Pancreas (tissue), 10 donors: ENCODE data around the gene TCF7L1. TPM values are rescaled to one million over a fixed set of nuclear protein-coding genes. Genes with fewer than 3 reads are reported as not detected.
A peak's percentile ranks its signal among the peaks of the same experiment; 100 is the strongest.

Experiments
- ATAC-seq, 4 donors: fragments of 200-7000 bp; cut with Tn5 transposase; one replicate each; pipeline versions ENCODE4 v1.8.0 to v1.9.1; 2020; ENCODE audit warnings: mild to moderate bottlenecking in 4 of 4, moderate library complexity in 4 of 4
- DNase-seq, 6 donors: peaks; one replicate each; pipeline ENCODE4 v3.0.0-alpha.2; 2020
- FAIRE-seq: peaks from 2 replicates; lab custom pipeline; 2012; peaks lifted over from hg19 to GRCh38; lab: Jason Lieb, UNC
- H3K27ac ChIP-seq, 4 donors: fragments of 200-600 bp; sonication (generic); 1 replicate in 3 of 4; 2 replicates in 1 of 4; pipeline versions ENCODE4 v1.5.0 to v1.8.0; 2020
- H3K27me3 ChIP-seq, 4 donors: fragments of 200-600 bp; one replicate each; pipeline ENCODE4 v1.8.0; 2021
- H3K36me3 ChIP-seq, 3 donors: fragments of 200-600 bp; sonication (generic) in 1 of 3; one replicate each; pipeline versions ENCODE4 v1.5.0 to v1.8.0; 2020 to 2021
- H3K4me1 ChIP-seq, 3 donors: fragments of 200-600 bp; one replicate each; pipeline ENCODE4 v1.8.0; 2021
- H3K4me3 ChIP-seq, 4 donors: fragments of 200-600 bp; sonication (generic) in 2 of 4; one replicate each; pipeline versions ENCODE4 v1.5.0 to v1.8.0; 2020 to 2021
- H3K9me3 ChIP-seq, 4 donors: fragments of 200-600 bp; one replicate each; pipeline ENCODE4 v1.8.0; 2021
- WGBS, 2 donors: extraction: QIAGEN DNeasy Blood & Tissue Kit; methylation state at CpG; one replicate each; pipeline ENCODE4 v1.1.7; 2013; 5-methylcytosine and 5-hydroxymethylcytosine counted together
- intact Hi-C, 3 donors: fragments of 100-400 bp; cut with DNase I; formaldehyde crosslinking; loops; one replicate each; pipeline versions ENCODE4 v1.11.1 to v1.14.2; 2022
- polyA plus RNA-seq, 2 donors: library from polyadenylated mRNA; stranded (reverse); fragments of 200-250 nt; gene quantifications; one replicate each; pipeline ENCODE4 v1.2.3, GENCODE V29; 2013
- total RNA-seq, 6 donors: library from RNA; stranded (reverse); fragmentation: NEBNext Ultra II Directional in 4 of 6; extraction: Animal tissue kit (Norgen Biotek cat#: 25700) in 4 of 6; gene quantifications; one replicate each; pipeline versions ENCODE4 v1.2.1 to v1.2.4, GENCODE V29; 2021 to 2023
- TF ChIP-seq, protein P1 (sequence below), 4 donors: fragments of 200-600 bp; sonication (generic) in 3 of 4; IDR thresholded peaks; one replicate each; pipeline versions ENCODE4 v1.5.0 to v1.8.0; 2021; ENCODE audit warnings: antibody characterized with exemption in 4 of 4
- donor health status: healthy with polysubstance abuse.
- donor health status: DM: no; HTN: no; CAD: no; lungs with moderate emphysema.
- donor health status: DM: no; HTN: no; CAD: no.
- donor health status: control.
- donor health status: control.
- donor health status: Bipolar disorder and iron deficiency.
- donor health status: DM: yes; HTN: yes; CAD: no.
- donor health status: DM: no; HTN: no; CAD: no.
- donor health status: DM: no; HTN: no; CAD: no.
- donor health status: DM: yes; HTN: yes; CAD: no.

TCF7L1 gene
- total and polyA plus RNA-seq, 8 donors = 1.1 to 4.0 (median 1.8) TPM

DNA sequence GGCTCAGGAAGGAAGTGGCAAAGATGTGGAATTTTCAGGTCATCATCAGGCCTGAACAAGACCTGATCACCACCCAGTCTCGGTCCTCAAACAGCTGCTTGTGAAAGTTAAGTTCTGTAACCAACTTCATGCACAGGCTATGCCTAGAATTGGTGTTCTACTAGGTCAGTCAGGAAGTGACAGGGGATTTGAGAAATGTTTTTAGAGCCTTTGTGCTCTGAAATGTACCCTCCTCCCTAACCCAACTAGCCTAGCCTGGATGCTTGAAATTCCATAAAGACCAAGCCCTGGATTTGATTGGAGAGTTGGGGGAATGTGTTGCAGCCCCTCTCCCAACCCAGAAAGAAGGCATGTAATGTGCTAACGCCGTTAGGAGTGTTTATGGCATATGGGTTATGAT lies 131.3 kb downstream of the TCF7L1 start:
- Histone ChIP-seq H3K9me3 (no peaks in the 10 kb centered on the region), H3K36me3 (no peaks in the 10 kb centered on the region), H3K27ac (no peak overlapping the region), H3K4me3 (no peak overlapping the region), H3K4me1 (no peaks in the 10 kb centered on the region), H3K27me3 (no peaks in the 10 kb centered on the region)
- no peak for ATAC-seq
- no peak for FAIRE-seq
- intact Hi-C loops = no loop called here
- no peak for DNase-seq
- WGBS, 2 donors = 87 to 88% methylated on average over 3 of the region's 3 CpGs
- TF ChIP-seq, protein P1, sequence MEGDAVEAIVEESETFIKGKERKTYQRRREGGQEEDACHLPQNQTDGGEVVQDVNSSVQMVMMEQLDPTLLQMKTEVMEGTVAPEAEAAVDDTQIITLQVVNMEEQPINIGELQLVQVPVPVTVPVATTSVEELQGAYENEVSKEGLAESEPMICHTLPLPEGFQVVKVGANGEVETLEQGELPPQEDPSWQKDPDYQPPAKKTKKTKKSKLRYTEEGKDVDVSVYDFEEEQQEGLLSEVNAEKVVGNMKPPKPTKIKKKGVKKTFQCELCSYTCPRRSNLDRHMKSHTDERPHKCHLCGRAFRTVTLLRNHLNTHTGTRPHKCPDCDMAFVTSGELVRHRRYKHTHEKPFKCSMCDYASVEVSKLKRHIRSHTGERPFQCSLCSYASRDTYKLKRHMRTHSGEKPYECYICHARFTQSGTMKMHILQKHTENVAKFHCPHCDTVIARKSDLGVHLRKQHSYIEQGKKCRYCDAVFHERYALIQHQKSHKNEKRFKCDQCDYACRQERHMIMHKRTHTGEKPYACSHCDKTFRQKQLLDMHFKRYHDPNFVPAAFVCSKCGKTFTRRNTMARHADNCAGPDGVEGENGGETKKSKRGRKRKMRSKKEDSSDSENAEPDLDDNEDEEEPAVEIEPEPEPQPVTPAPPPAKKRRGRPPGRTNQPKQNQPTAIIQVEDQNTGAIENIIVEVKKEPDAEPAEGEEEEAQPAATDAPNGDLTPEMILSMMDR (IDR thresholded peaks at IDR 0.05) = no peak

GRCh38 chr2:85265304-85265703 lies 132.1 kb downstream of the TCF7L1 start:
- Histone ChIP-seq H3K36me3 (no peaks in the 10 kb centered on the region), H3K27ac (no peak overlapping the region), H3K4me3 (no peak overlapping the region), H3K27me3 (no peaks in the 10 kb centered on the region), H3K9me3 (no peaks in the 10 kb centered on the region), H3K4me1 (no peaks in the 10 kb centered on the region)
- FAIRE-seq (no peak), ATAC-seq (peak in 1 of 4 donors; percentile 10), DNase-seq (peak in 1 of 6 donors; percentile 14)
- WGBS, 2 donors = 65 to 66% methylated on average over 7 of the region's 7 CpGs
- TF ChIP-seq, protein P1 (IDR thresholded peaks at IDR 0.05) = no peak
- intact Hi-C loops = no loop called here

- TF ChIP-seq, protein P1 (IDR thresholded peaks at IDR 0.05) = peak; percentile 69 to 90 (median 86)
- FAIRE-seq = peak; percentile 20
- Histone ChIP-seq H3K27ac (no peak overlapping the region), H3K36me3 (no peaks in the 10 kb centered on the region), H3K9me3 (no peaks in the 10 kb centered on the region), H3K4me3 (no peak overlapping the region), H3K4me1 (no peaks in the 10 kb centered on the region), H3K27me3 (no peaks in the 10 kb centered on the region)
- peak; percentile 85 to 91 (median 88) for ATAC-seq
- intact Hi-C loops = no loop called here
- WGBS, 2 donors = 21 to 22% methylated on average over 7 of the region's 7 CpGs
- DNase-seq = peak; percentile 62 to 92 (median 81)
Observed at GRCh38 chr2:85266146-85267041, 133.2 kb downstream of the TCF7L1 start.

GRCh38 chr2:85269959-85270358 lies 136.8 kb downstream of the TCF7L1 start:
- H3K4me3 ChIP-seq = no peak overlapping the region
- TF ChIP-seq, protein P1 (IDR thresholded peaks at IDR 0.05) = no peak
- intact Hi-C loops = no loop called here
- peak in 2 of 4 donors; percentile 38 to 48 for ATAC-seq
- H3K36me3 ChIP-seq = no peaks in the 10 kb centered on the region
- DNase-seq = no peak
- peak overlapping the region in 1 of 4 donors; percentile 47 for H3K27ac ChIP-seq
- no peaks in the 10 kb centered on the region for H3K4me1 ChIP-seq
- 47 to 48% methylated on average over 6 of the region's 6 CpGs for WGBS, 2 donors
- no peaks in the 10 kb centered on the region for H3K9me3 ChIP-seq
- FAIRE-seq = no peak
- H3K27me3 ChIP-seq = no peaks in the 10 kb centered on the region

DNA sequence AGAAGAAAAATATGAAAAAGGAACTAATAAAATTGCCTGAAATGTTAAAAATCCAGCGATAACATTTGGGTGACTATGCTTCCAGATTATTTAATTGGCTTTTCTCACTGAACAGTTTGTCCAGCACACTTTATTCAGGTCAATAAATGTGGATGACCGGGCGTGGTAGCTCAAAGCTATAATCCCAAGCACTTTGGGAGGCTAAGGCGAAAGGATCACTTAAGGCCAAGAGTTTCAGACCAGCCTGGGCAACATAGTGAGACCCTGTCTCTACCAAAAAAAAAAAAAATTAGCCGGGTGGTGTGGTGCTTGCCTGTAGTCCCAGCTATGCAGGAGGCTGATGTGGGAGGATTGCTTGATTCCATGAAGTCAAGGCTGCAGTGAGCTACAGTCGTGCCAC lies 139.2 kb downstream of the TCF7L1 start:
- WGBS, 2 donors = 88 to 90% methylated on average over 6 of the region's 6 CpGs
- H3K27me3 ChIP-seq = no peaks in the 10 kb centered on the region
- no peak overlapping the region for H3K4me3 ChIP-seq
- H3K4me1 ChIP-seq = no peaks in the 10 kb centered on the region
- ATAC-seq (no peak), DNase-seq (no peak), FAIRE-seq (no peak)
- intact Hi-C loops = no loop called here
- no peaks in the 10 kb centered on the region for H3K36me3 ChIP-seq
- no peaks in the 10 kb centered on the region for H3K9me3 ChIP-seq
- H3K27ac ChIP-seq = no peak overlapping the region
- TF ChIP-seq, protein P1 (IDR thresholded peaks at IDR 0.05) = no peak
